Lung (tissue), 12 donors: ENCODE data around the gene SPATC1L. TPM values are rescaled to one million over a fixed set of nuclear protein-coding genes. Genes with fewer than 3 reads are reported as not detected.

ENCODE experiments used
- ATAC-seq: fragments of 200-7000 bp; cut with Tn5 transposase; one replicate; pipeline ENCODE4 v1.9.1; 2020; ENCODE audit warnings: moderate number of reproducible peaks; ENCODE audit not compliant: insufficient read depth, low FRiP score
- DNase-seq, 3 donors: peaks; one replicate each; pipeline ENCODE4 v3.0.0-alpha.2; 2013 to 2017
- H3K27ac ChIP-seq, 2 donors: one replicate each; pipeline ENCODE4 v1.5.1; 2013; ENCODE audit warnings: mild to moderate bottlenecking in 2 of 2, moderate library complexity in 2 of 2, control low read depth in 1 of 2, inconsistent platforms in 1 of 2, low read depth in 1 of 2, low read length in 1 of 2
- H3K27me3 ChIP-seq, 3 donors: one replicate each; pipeline ENCODE4 v1.5.1; 2013; ENCODE audit warnings: low read length in 2 of 3; ENCODE audit not compliant: control insufficient read depth in 3 of 3, insufficient read depth in 3 of 3
- H3K36me3 ChIP-seq, 4 donors: one replicate each; pipeline ENCODE4 v1.5.1; 2013; ENCODE audit warnings: low read length in 4 of 4, mild to moderate bottlenecking in 1 of 4, moderate library complexity in 1 of 4; ENCODE audit not compliant: control insufficient read depth in 4 of 4, insufficient read depth in 4 of 4
- H3K4me1 ChIP-seq, 5 donors: one replicate each; pipeline ENCODE4 v1.5.1; 2013; ENCODE audit warnings: low read length in 5 of 5, mild to moderate bottlenecking in 2 of 5, moderate library complexity in 1 of 5; ENCODE audit not compliant: control insufficient read depth in 5 of 5, insufficient read depth in 5 of 5
- H3K4me3 ChIP-seq: one replicate; pipeline ENCODE4 v1.5.1; 2013; ENCODE audit warnings: mild to moderate bottlenecking, control low read depth, moderate library complexity
- H3K9ac ChIP-seq, 2 donors: one replicate each; pipeline ENCODE4 v1.5.1; 2013; ENCODE audit warnings: low read length in 2 of 2, control low read depth in 1 of 2; ENCODE audit not compliant: insufficient read depth in 1 of 2
- H3K9me3 ChIP-seq, 4 donors: one replicate each; pipeline ENCODE4 v1.5.1; 2013; ENCODE audit warnings: low read length in 3 of 4, mild to moderate bottlenecking in 1 of 4, moderate library complexity in 1 of 4; ENCODE audit not compliant: control insufficient read depth in 4 of 4, insufficient read depth in 3 of 4
- WGBS, 2 donors: extraction: QIAGEN DNeasy Blood & Tissue Kit; methylation state at CpG; one replicate each; pipeline ENCODE4 v1.1.7; 2013; 5-methylcytosine and 5-hydroxymethylcytosine counted together
- polyA plus RNA-seq, 2 donors: library from polyadenylated mRNA; stranded (reverse); fragments of 200-250 nt; gene quantifications; one replicate each; pipeline ENCODE4 v1.2.1, GENCODE V29; 2013
- total RNA-seq, 2 donors: library from RNA; depleted of rRNA in 1 of 2; stranded (reverse); fragments of >200 nt in 1 of 2; gene quantifications; one replicate each; pipeline ENCODE4 v1.2.1, GENCODE V29; 2014 to 2021
- TF ChIP-seq, protein P1 (sequence below): IDR thresholded peaks from 2 replicates; pipeline ENCODE4 v1.5.1; 2012; ENCODE audit warnings: mild to moderate bottlenecking; ENCODE audit errors: control extremely low read depth, extremely low read depth
- donor health status: control.
- donor health status: control.
- donor health status: Bipolar disorder and iron deficiency.
- donor health status: healthy.
- donor health status: DM: yes; HTN: yes; CAD: no.

Gene SPATC1L
- total and polyA plus RNA-seq, 4 donors = 6.6 to 15.6 (median 11.0) TPM

DNA sequence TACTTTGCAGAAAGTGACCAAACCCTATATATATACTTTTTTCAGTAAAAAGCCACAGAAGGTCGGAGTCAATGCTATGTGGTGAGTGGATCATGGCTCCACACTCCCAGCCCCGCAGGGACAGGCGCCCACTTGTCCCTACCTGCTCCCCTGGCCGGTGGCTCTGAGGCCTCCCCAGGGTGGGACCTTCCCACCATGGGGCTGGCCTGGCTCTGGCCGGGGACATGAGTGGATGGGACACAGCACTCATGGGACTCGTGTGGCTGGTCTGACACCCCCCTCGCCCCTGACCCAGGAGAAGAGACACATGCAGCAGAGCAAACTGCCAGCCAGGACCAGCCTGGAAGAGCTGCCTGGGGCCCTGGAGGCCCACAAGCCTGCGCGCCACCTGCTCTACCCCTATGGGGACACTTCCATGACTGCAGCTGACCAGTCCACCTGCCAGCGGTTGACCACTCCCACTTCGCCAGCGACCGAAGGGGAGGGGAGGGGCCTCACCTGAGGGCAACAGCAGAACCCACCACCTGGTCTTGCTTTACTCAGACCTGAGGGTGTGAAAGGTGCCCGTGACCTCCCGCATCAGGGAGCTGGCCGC is 2.2 kb downstream of the SPATC1L start:
- no peak for DNase-seq
- peaks cover 0 to 10% (median 7%) of the 10 kb centered on the region in 5 donors for H3K4me1 ChIP-seq

DNA sequence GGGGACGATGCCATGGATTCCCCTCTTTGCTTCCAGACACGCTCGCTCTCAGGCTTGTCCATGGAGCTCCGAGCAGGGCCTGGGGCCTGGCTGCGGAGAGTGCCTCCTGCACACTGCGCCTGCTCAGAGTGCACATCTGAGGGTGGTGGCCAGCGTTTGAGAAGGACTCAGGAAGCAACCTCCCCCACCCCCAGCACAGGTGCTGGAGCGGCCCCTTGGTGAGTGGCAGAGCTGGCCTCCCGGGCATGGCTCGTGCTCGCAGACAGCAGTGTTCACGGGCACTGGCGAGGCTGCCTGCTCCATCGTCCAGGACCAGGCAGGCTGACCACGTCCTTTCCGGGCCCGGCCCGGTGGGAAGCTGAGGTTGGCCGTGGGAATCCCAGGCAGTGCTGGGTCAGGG is 2.8 kb downstream of the SPATC1L start:
- ATAC-seq = no peak
- 93 to 95% methylated on average over 19 of the region's 19 CpGs for WGBS, 2 donors
- H3K27ac ChIP-seq = no peak overlapping the region

More for the DNA sequence above, 2.2 kb downstream of the SPATC1L start:
- TF ChIP-seq, protein P1, sequence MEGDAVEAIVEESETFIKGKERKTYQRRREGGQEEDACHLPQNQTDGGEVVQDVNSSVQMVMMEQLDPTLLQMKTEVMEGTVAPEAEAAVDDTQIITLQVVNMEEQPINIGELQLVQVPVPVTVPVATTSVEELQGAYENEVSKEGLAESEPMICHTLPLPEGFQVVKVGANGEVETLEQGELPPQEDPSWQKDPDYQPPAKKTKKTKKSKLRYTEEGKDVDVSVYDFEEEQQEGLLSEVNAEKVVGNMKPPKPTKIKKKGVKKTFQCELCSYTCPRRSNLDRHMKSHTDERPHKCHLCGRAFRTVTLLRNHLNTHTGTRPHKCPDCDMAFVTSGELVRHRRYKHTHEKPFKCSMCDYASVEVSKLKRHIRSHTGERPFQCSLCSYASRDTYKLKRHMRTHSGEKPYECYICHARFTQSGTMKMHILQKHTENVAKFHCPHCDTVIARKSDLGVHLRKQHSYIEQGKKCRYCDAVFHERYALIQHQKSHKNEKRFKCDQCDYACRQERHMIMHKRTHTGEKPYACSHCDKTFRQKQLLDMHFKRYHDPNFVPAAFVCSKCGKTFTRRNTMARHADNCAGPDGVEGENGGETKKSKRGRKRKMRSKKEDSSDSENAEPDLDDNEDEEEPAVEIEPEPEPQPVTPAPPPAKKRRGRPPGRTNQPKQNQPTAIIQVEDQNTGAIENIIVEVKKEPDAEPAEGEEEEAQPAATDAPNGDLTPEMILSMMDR = no peak
- Histone ChIP-seq H3K27me3 (no peaks in the 10 kb centered on the region), H3K36me3 (no peaks in the 10 kb centered on the region), H3K4me3 (no peak overlapping the region), H3K27ac (no peak overlapping the region), H3K9me3 (no peaks in the 10 kb centered on the region), H3K9ac (no peak overlapping the region)
- no peak for ATAC-seq
- WGBS, 2 donors = 89 to 90% methylated on average over 16 of the region's 16 CpGs

DNA sequence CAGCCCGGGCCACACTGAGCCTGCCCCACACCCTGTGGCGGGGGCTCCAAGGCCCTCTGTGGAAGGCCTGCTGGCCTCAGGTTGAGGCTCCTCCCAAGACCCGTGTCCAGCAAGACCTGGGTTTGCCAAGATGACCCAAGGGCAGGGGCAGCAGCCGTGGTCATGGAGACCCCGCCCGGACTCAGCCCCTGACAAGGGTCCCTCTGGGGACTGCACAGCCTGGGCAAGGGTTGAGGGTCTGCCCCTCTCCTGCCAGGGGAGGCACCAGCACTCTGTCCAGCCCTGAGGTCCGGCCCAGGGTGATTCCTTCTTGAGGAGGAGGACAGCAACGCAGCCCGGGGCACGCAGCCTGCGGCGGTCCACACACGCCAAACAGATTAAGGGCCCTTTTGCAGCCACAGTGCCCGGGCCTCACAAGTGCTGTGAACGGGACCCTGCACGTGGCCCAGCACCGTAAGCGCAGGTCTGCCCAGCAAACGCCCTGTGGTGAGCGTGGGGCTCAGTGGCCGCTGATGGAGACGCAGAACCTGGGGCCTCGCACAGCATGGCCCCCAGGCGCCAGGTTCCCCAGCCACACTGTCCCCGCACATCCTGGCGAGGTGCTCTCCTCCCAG is 3.4 kb downstream of the SPATC1L start:
- H3K27me3 ChIP-seq = no peaks in the 10 kb centered on the region
- H3K9ac ChIP-seq = no peak overlapping the region
- no peaks in the 10 kb centered on the region for H3K36me3 ChIP-seq
- ATAC-seq (no peak), DNase-seq (no peak)
- no peak overlapping the region for H3K4me3 ChIP-seq
- H3K4me1 ChIP-seq = peaks cover 0 to 10% (median 7%) of the 10 kb centered on the region in 5 donors
- H3K9me3 ChIP-seq = no peaks in the 10 kb centered on the region
- TF ChIP-seq, protein P1 = no peak
- no peak overlapping the region for H3K27ac ChIP-seq
- 91 to 93% methylated on average over 26 of the region's 26 CpGs for WGBS, 2 donors

More for the DNA sequence above, 2.8 kb downstream of the SPATC1L start:
- Histone ChIP-seq H3K36me3 (no peaks in the 10 kb centered on the region), H3K27me3 (no peaks in the 10 kb centered on the region), H3K9ac (no peak overlapping the region), H3K9me3 (no peaks in the 10 kb centered on the region), H3K4me3 (no peak overlapping the region), H3K4me1 (peaks cover 0 to 10% (median 7%) of the 10 kb centered on the region in 5 donors)
- TF ChIP-seq, protein P1 = no peak
- DNase-seq = no peak
